Activated CD4-positive, alpha-beta T cell treated with anti-CD3 and anti-CD28 coated beads, Interleukin-10, Interleukin-2, amounts not matched to agents 100 ng/mL and 50 ng/mL, durations not matched to agents 16 hours and 8 hours (primary cell): Measurements from ENCODE around the gene WIPI1.
"Not testable (repeated sequence)": the region's sequence is repeated elsewhere in the genome, so short reads cannot be mapped to it uniquely, and the experiment has no call there.

Experiments
- DNase-seq: peaks from one replicate; pipeline ENCODE4 v3.0.0-alpha.2; 2020

The WIPI1 gene

GRCh38 chr17:68437979-68438822 lies 19.1 kb downstream of the WIPI1 start:
- peak; percentile 77 for DNase-seq

GRCh38 chr17:68435876-68436842 lies 21.1 kb downstream of the WIPI1 start:
- peak; percentile 89 for DNase-seq

- DNase-seq: no peak
These were observed 21.9 kb downstream of the WIPI1 start for GRCh38 chr17:68435361-68435760.

- DNase-seq: no peak
These were observed 23.3 kb downstream of the WIPI1 start for GRCh38 chr17:68433911-68434508.

- no peak for DNase-seq
These were observed 24.1 kb downstream of the WIPI1 start for GRCh38 chr17:68433211-68433610.

- no peak for DNase-seq
These were observed 25.0 kb downstream of the WIPI1 start for GRCh38 chr17:68432086-68432864.

GRCh38 chr17:68431661-68432071 lies 25.6 kb downstream of the WIPI1 start:
- peak; percentile 47 for DNase-seq

- no peak for DNase-seq
These were observed 26.2 kb downstream of the WIPI1 start for GRCh38 chr17:68431045-68431608.

- DNase-seq: no peak
These were observed 27.4 kb downstream of the WIPI1 start for GRCh38 chr17:68429881-68430280.

DNA sequence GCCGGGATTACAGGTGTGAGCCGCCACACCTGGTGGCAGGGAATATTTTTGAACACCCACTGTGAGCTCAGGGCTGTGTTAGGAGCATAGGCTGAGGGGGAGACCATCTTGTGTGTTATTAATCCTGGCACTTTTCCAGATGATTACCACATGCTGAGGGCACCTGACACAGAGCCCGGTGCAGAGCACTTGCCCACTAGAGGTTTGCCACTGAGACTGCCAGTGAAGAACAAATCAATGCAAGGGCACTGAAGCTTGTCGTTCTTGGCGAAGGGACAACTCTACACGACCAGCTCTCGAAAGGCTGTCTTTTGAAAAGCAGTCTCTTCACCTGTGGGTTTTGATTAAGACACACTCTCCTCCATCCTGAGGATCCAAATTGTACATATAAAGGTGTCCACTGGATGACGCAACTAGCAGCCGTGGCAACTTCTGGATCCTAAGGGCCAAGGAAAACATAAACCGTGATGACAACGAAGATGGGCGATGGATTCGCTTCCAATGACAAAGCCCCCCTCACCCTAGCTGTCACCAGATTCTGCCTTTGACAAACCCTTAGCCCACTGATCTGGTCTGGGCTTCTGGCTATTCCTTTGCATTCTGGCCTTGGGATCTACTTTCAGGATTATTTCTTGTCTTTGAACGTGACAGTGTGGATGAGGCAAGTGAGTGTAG lies 28.7 kb downstream of the WIPI1 start:
- no peak for DNase-seq

DNA sequence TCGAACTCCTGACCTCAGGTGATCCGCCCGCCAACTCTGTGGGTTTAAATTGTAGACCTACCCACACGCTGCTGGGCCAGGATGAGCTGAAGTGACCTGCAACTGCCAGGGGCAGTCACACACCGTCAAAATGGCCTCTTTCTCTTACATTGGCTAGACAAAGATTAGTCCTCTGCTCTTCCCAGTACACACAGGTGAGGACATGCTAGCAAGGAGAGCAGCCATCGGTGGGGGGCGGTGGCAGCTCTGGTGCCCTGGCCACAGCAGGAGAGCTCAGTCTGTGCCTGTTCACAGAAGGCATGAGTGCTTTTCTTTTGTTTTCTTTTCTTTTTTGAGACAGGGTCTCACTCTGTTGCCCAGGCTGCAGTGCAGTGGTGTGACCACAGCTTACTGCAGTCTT lies 29.7 kb downstream of the WIPI1 start:
- DNase-seq: no peak

GRCh38 chr17:68425979-68426378 lies 31.3 kb downstream of the WIPI1 start:
- no peak for DNase-seq

GRCh38 chr17:68424861-68425260 lies 32.4 kb downstream of the WIPI1 start:
- DNase-seq: no peak

DNA sequence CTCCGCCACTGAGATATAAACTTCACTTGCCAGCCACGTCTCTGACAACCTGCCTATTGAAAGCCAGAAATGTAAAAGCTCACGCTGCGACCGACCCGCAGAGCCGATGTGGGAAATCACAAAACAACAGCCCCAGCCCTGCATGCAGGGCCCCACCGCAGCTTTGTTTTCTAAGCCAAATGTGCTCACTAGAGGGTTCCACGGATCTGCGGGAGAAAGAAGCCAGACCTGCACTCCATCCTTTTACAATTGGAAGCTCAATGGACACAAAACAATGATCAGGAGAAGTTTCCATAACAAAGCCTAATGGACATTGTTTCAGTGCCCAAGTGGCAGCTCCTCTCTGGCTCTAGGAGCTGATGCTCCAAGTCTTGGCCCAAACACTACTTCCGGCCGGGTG lies 33.1 kb downstream of the WIPI1 start:
- DNase-seq: no peak

DNA sequence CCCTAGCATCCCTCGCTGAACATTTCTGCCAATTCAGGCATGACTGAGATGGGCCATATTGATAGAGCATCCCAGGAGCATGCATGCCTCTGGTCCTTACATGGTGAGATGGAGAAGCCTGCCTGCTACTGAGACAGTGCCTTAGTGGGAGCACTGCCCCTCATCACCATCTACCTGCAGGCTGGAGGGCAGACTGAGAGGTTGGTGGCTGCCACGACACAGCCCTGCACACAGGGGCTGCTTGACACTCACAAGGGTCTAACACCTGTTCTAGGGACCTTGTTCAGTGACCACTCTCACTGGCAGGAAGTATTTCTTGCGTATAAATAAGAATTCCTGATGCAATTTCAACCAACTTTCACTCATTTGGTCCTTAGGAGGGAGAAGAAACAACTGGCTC lies 34.0 kb downstream of the WIPI1 start:
- no peak for DNase-seq

DNA sequence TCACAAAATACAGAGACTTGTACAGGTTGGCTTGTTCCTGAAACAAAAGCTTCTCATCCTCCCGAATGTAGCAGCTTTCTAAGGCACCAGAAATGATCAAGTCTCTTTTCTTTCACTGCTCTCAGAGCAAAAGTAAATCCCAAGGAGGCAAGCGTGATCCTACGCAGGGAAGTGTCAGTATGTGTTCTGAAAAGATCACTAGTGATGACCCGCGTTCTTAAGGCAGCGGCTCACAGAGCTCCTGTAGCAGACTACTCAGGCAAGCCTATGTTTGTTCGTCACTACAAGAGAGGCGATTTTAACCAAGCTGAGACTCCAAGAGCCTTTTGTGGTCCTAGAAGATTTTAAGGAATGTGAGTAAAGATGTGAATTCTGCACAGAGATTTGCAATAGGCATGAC lies 34.5 kb downstream of the WIPI1 start:
- no peak for DNase-seq

- no peak for DNase-seq
These were observed 35.8 kb downstream of the WIPI1 start for GRCh38 chr17:68421486-68421885.

- no peak for DNase-seq
These were observed 37.2 kb downstream of the WIPI1 start for GRCh38 chr17:68420065-68420464.

GRCh38 chr17:68418876-68419275 lies 38.4 kb downstream of the WIPI1 start:
- no peak for DNase-seq

DNA sequence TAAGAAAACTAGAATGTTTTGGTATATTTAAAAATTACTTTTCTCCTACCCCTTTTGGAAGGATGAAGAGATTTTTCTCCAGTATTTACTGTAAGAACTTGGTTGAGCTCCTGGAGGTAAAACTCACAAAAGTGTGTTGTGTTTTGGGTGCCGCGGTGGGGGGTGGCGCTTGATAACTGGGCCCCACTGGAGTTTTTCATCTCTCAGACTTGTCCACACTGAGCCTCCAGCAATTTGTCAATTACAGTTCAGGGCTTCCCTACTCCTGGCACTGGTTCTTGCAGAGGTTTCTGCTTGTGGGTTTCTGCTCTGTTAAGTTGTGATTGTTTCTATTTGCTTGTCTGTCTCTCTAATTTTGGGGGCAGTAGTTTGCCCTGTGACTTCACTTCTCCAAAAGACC lies 40.0 kb downstream of the WIPI1 start:
- no peak for DNase-seq

GRCh38 chr17:68414901-68415300 lies 42.4 kb downstream of the WIPI1 start:
- not testable (repeated sequence) for DNase-seq
